Liver (tissue), 9 donors: ENCODE measurements around the gene ITGA2. TPM values are rescaled to one million over a fixed set of nuclear protein-coding genes. Genes with fewer than 3 reads are reported as not detected.

Source experiments
- DNase-seq: peaks from one replicate; pipeline ENCODE4 v3.0.0-alpha.2; 2017; ENCODE audit warnings: low spot score
- H3K27ac ChIP-seq, 2 donors: one replicate each; pipeline ENCODE4 v1.7.0; 2013; ENCODE audit warnings: inconsistent platforms in 2 of 2, low read length in 2 of 2, control low read depth in 1 of 2, low read depth in 1 of 2, mild to moderate bottlenecking in 1 of 2
- H3K27me3 ChIP-seq, 4 donors: one replicate each; pipeline versions ENCODE4 v1.6.1 to v1.7.0; 2013; ENCODE audit warnings: low read length in 3 of 4, inconsistent platforms in 1 of 4, mild to moderate bottlenecking in 1 of 4, moderate library complexity in 1 of 4; ENCODE audit not compliant: control insufficient read depth in 4 of 4, insufficient read depth in 4 of 4
- H3K36me3 ChIP-seq, 4 donors: one replicate each; pipeline versions ENCODE4 v1.6.1 to v1.7.0; 2013; ENCODE audit warnings: low read length in 3 of 4, mild to moderate bottlenecking in 3 of 4, low read depth in 1 of 4, moderate library complexity in 1 of 4; ENCODE audit not compliant: control insufficient read depth in 4 of 4, insufficient read depth in 3 of 4
- H3K4me1 ChIP-seq, 4 donors: one replicate each; pipeline versions ENCODE4 v1.6.1 to v1.7.0; 2013; ENCODE audit warnings: low read length in 3 of 4, mild to moderate bottlenecking in 3 of 4, moderate library complexity in 1 of 4; ENCODE audit not compliant: control insufficient read depth in 4 of 4, insufficient read depth in 4 of 4
- H3K4me3 ChIP-seq, 3 donors: one replicate each; pipeline versions ENCODE4 v1.6.1 to v1.7.0; 2013; ENCODE audit warnings: low read length in 3 of 3, control low read depth in 1 of 3, low read depth in 1 of 3, mild to moderate bottlenecking in 1 of 3
- H3K9ac ChIP-seq, 2 donors: one replicate each; pipeline ENCODE4 v1.7.0; 2013; ENCODE audit warnings: low read length in 2 of 2, mild to moderate bottlenecking in 2 of 2, moderate library complexity in 2 of 2, control low read depth in 1 of 2, low read depth in 1 of 2
- H3K9me3 ChIP-seq, 4 donors: one replicate each; pipeline versions ENCODE4 v1.6.1 to v1.7.0; 2013; ENCODE audit warnings: low read length in 3 of 4; ENCODE audit not compliant: control insufficient read depth in 4 of 4
- EGR1 ChIP-seq, 2 donors: IDR thresholded peaks; 2 replicates each; pipeline ENCODE4 v1.6.1; 2016 to 2018; ENCODE audit warnings: antibody characterized with exemption in 2 of 2, low read depth in 2 of 2
- FOXA1 ChIP-seq: IDR thresholded peaks from 2 replicates; pipeline ENCODE4 v1.6.1; 2016; ENCODE audit warnings: antibody characterized with exemption
- FOXA2 ChIP-seq: IDR thresholded peaks from 2 replicates; pipeline ENCODE4 v1.6.1; 2016; ENCODE audit warnings: antibody characterized with exemption
- GABPA ChIP-seq, 2 donors: IDR thresholded peaks in 1 of 2; conservative IDR thresholded peaks in 1 of 2; 2 replicates each; pipeline ENCODE4 v1.6.1; 2016; ENCODE audit warnings: antibody characterized with exemption in 2 of 2, mild to moderate bottlenecking in 1 of 2, moderate library complexity in 1 of 2
- HNF4A ChIP-seq, 2 donors: conservative IDR thresholded peaks; 2 replicates each; pipeline ENCODE4 v1.6.1; 2016; ENCODE audit warnings: antibody characterized with exemption in 2 of 2, mild to moderate bottlenecking in 2 of 2
- HNF4G ChIP-seq: IDR thresholded peaks from 2 replicates; pipeline ENCODE4 v1.6.1; 2016; ENCODE audit warnings: antibody characterized with exemption
- JUND ChIP-seq, 2 donors: IDR thresholded peaks; 2 replicates each; pipeline ENCODE4 v1.6.1; 2016; ENCODE audit warnings: antibody characterized with exemption in 2 of 2
- RAD21 ChIP-seq, 2 donors: IDR thresholded peaks; 2 replicates each; pipeline ENCODE4 v1.6.1; 2016; ENCODE audit warnings: antibody characterized with exemption in 2 of 2, mild to moderate bottlenecking in 2 of 2
- RXRA ChIP-seq, 2 donors: IDR thresholded peaks; 2 replicates each; pipeline ENCODE4 v1.6.1; 2017 to 2018; ENCODE audit warnings: antibody characterized with exemption in 2 of 2, mild to moderate bottlenecking in 1 of 2
- SP1 ChIP-seq: IDR thresholded peaks from 2 replicates; pipeline ENCODE4 v1.6.1; 2018; ENCODE audit warnings: antibody characterized with exemption, mild to moderate bottlenecking
- TAF1 ChIP-seq: conservative IDR thresholded peaks from 2 replicates; pipeline ENCODE4 v1.6.1; 2016; ENCODE audit warnings: antibody characterized with exemption, mild to moderate bottlenecking
- YY1 ChIP-seq: IDR thresholded peaks from 2 replicates; pipeline ENCODE4 v1.6.1; 2016; ENCODE audit warnings: antibody characterized with exemption, mild to moderate bottlenecking
- WGBS: extraction: QIAGEN DNeasy Blood & Tissue Kit; methylation state at CpG from one replicate; pipeline ENCODE4 v1.1.7; 2013; 5-methylcytosine and 5-hydroxymethylcytosine counted together
- polyA plus RNA-seq, 2 donors: library from polyadenylated mRNA; stranded (reverse) in 1 of 2; unstranded in 1 of 2; fragments of 200-250 nt in 1 of 2; fragments of >200 nt in 1 of 2; fragmentation: Nextera tagmentation in 1 of 2; extraction: Ambion mirVana in 1 of 2; gene quantifications; one replicate each; pipeline versions ENCODE4 v1.2.1 to v1.2.3, GENCODE V29; 2013 to 2015
- total RNA-seq, 2 donors: library from RNA; depleted of rRNA; stranded (reverse); fragments of >200 nt; gene quantifications; one replicate each; pipeline ENCODE4 v1.2.3, GENCODE V29; 2014
- TF ChIP-seq, protein P1 (sequence below): IDR thresholded peaks from 2 replicates; pipeline ENCODE4 v1.6.1; 2016; ENCODE audit warnings: antibody characterized with exemption
- TF ChIP-seq, protein P2 (sequence below): IDR thresholded peaks from 2 replicates; pipeline ENCODE4 v1.6.1; 2016; ENCODE audit warnings: antibody characterized with exemption
- TF ChIP-seq, protein P3 (sequence below): fragments of 150-350 bp; IDR thresholded peaks from 2 replicates; pipeline ENCODE4 v1.5.1; 2017; ENCODE audit warnings: improper control_type of control experiment, low read depth, low read length; ENCODE audit not compliant: missing input control
- TF ChIP-seq, protein P4 (sequence below): IDR thresholded peaks from 2 replicates; pipeline ENCODE4 v1.6.1; 2016; ENCODE audit warnings: antibody characterized with exemption, mild to moderate bottlenecking
- donor health status: healthy.
- donor health status: healthy.
- donor health status: healthy.
- donor health status: healthy.
- donor health status: healthy.

Gene ITGA2
- total and polyA plus RNA-seq, 4 donors, result 0.12 to 0.61 (median 0.33) TPM

DNA sequence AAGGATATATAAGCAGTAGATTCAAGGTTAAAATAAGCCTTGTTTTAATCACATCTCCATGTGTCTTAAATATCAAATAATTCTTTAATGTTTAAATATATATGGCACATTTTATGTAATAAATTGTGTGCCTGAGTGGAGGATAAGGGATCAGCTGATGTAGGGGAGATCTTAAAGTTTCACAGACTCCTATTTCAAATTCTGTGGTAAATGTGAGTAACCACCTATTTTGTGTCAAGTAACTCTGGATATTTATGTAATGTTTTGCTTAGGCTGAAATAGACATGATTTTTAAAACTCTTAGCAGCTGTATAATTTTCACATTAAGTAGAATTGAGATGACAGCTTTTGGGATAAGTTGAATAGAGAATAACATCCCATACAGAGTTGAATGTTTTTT, 41.3 kb upstream of the ITGA2 start:
- Histone ChIP-seq H3K27ac (no peak overlapping the region), H3K27me3 (no peaks in the 10 kb centered on the region), H3K9ac (no peak overlapping the region), H3K36me3 (peaks cover 4 to 36% (median 18%) of the 10 kb centered on the region in 4 donors), H3K9me3 (no peaks in the 10 kb centered on the region), H3K4me3 (no peak overlapping the region), H3K4me1 (no peaks in the 10 kb centered on the region)
- no peak for DNase-seq
- no peak for TF ChIP-seq JUND (IDR thresholded peaks at IDR 0.05)
- no peak for TF ChIP-seq FOXA2
- no peak for TF ChIP-seq GABPA (IDR thresholded peaks at IDR 0.05 in 1 of 2, conservative IDR thresholded peaks at IDR 0.05 in 1 of 2)
- no peak for TF ChIP-seq HNF4G
- TF ChIP-seq, protein P1, sequence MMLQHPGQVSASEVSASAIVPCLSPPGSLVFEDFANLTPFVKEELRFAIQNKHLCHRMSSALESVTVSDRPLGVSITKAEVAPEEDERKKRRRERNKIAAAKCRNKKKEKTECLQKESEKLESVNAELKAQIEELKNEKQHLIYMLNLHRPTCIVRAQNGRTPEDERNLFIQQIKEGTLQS, result no peak
- TF ChIP-seq EGR1 (IDR thresholded peaks at IDR 0.05; ENCODE audit: low read depth in 2 of 2), result no peak
- TF ChIP-seq, protein P2, sequence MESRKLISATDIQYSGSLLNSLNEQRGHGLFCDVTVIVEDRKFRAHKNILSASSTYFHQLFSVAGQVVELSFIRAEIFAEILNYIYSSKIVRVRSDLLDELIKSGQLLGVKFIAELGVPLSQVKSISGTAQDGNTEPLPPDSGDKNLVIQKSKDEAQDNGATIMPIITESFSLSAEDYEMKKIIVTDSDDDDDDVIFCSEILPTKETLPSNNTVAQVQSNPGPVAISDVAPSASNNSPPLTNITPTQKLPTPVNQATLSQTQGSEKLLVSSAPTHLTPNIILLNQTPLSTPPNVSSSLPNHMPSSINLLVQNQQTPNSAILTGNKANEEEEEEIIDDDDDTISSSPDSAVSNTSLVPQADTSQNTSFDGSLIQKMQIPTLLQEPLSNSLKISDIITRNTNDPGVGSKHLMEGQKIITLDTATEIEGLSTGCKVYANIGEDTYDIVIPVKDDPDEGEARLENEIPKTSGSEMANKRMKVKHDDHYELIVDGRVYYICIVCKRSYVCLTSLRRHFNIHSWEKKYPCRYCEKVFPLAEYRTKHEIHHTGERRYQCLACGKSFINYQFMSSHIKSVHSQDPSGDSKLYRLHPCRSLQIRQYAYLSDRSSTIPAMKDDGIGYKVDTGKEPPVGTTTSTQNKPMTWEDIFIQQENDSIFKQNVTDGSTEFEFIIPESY, result no peak
- TF ChIP-seq YY1, result no peak
- TF ChIP-seq RAD21 (IDR thresholded peaks at IDR 0.05), result no peak

DNA sequence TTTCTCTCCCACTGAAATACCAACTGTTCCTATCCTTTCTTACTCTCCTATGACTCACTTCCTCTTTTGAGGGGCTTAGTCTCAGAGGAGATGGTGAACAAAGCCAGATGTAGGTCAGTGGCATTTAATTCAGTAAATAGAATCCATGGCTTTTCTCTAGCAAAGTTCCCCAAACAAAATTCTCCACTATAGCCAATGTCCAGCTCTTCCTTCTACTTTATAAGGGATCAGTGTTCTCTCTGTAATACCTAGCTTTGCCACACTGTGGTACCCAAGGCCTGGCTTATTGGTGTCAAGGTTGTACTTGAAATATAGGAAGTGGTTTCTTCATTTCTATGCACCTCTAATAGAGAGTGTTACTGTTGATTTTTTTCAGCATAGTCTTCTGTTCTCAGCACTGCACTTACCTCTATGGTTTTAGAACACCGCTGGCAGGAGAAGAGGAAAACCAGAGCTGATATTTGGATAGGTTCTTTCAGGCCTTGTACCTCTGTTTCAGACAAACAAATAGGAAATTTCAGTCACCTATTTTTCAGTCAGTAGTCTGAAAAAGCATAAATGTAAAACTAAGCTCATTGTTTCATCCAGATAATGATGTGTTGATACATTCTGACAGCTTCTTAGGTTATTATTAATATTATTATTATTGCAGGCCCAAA, 40.6 kb upstream of the ITGA2 start:
- DNase-seq, result no peak
- Histone ChIP-seq H3K27ac (no peak overlapping the region), H3K9ac (no peak overlapping the region), H3K4me1 (no peaks in the 10 kb centered on the region), H3K36me3 (peaks cover under 1 to 35% (median 18%) of the 10 kb centered on the region in 4 donors), H3K4me3 (no peak overlapping the region), H3K27me3 (no peaks in the 10 kb centered on the region), H3K9me3 (no peaks in the 10 kb centered on the region)
- 69% methylated on average over 1 of the region's 1 CpG for WGBS
- TF ChIP-seq RAD21 (IDR thresholded peaks at IDR 0.05), result peak; percentile 92
- no peak for TF ChIP-seq GABPA (IDR thresholded peaks at IDR 0.05 in 1 of 2, conservative IDR thresholded peaks at IDR 0.05 in 1 of 2)
- TF ChIP-seq, protein P3, sequence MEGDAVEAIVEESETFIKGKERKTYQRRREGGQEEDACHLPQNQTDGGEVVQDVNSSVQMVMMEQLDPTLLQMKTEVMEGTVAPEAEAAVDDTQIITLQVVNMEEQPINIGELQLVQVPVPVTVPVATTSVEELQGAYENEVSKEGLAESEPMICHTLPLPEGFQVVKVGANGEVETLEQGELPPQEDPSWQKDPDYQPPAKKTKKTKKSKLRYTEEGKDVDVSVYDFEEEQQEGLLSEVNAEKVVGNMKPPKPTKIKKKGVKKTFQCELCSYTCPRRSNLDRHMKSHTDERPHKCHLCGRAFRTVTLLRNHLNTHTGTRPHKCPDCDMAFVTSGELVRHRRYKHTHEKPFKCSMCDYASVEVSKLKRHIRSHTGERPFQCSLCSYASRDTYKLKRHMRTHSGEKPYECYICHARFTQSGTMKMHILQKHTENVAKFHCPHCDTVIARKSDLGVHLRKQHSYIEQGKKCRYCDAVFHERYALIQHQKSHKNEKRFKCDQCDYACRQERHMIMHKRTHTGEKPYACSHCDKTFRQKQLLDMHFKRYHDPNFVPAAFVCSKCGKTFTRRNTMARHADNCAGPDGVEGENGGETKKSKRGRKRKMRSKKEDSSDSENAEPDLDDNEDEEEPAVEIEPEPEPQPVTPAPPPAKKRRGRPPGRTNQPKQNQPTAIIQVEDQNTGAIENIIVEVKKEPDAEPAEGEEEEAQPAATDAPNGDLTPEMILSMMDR, result peak; percentile 69

DNA sequence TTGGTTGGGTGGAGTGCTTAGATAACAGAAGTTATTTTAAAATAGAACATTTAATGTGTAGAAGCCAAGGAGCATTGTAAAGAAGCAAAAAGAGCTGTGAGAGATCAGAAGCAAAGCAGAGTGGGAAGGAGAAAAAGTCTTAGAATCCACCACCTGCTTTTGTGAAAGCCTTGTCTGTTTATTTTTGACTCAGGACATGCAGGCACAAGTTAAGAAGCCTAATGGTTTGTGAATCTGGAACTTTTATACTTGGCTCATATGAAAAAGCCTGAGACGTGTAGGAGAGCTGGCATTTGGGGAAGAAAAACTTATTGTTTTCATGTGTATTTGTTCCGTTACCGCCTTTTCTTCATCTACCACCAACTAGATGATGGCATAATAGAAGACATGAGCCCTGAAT, 38.5 kb upstream of the ITGA2 start:
- Histone ChIP-seq H3K36me3 (peaks cover 2 to 32% (median 18%) of the 10 kb centered on the region in 4 donors), H3K27me3 (no peaks in the 10 kb centered on the region), H3K9me3 (no peaks in the 10 kb centered on the region), H3K4me3 (no peak overlapping the region), H3K27ac (no peak overlapping the region), H3K4me1 (no peaks in the 10 kb centered on the region), H3K9ac (no peak overlapping the region)
- no peak for DNase-seq
- 96% methylated on average over 3 of the region's 3 CpGs for WGBS
- no peak for TF ChIP-seq FOXA1
- TF ChIP-seq TAF1, result no peak
- TF ChIP-seq GABPA (IDR thresholded peaks at IDR 0.05 in 1 of 2, conservative IDR thresholded peaks at IDR 0.05 in 1 of 2), result no peak
- TF ChIP-seq SP1, result no peak
- TF ChIP-seq YY1, result no peak
- no peak for TF ChIP-seq RAD21 (IDR thresholded peaks at IDR 0.05)
- no peak for TF ChIP-seq FOXA2
- TF ChIP-seq, protein P2, result no peak
- TF ChIP-seq, protein P4, sequence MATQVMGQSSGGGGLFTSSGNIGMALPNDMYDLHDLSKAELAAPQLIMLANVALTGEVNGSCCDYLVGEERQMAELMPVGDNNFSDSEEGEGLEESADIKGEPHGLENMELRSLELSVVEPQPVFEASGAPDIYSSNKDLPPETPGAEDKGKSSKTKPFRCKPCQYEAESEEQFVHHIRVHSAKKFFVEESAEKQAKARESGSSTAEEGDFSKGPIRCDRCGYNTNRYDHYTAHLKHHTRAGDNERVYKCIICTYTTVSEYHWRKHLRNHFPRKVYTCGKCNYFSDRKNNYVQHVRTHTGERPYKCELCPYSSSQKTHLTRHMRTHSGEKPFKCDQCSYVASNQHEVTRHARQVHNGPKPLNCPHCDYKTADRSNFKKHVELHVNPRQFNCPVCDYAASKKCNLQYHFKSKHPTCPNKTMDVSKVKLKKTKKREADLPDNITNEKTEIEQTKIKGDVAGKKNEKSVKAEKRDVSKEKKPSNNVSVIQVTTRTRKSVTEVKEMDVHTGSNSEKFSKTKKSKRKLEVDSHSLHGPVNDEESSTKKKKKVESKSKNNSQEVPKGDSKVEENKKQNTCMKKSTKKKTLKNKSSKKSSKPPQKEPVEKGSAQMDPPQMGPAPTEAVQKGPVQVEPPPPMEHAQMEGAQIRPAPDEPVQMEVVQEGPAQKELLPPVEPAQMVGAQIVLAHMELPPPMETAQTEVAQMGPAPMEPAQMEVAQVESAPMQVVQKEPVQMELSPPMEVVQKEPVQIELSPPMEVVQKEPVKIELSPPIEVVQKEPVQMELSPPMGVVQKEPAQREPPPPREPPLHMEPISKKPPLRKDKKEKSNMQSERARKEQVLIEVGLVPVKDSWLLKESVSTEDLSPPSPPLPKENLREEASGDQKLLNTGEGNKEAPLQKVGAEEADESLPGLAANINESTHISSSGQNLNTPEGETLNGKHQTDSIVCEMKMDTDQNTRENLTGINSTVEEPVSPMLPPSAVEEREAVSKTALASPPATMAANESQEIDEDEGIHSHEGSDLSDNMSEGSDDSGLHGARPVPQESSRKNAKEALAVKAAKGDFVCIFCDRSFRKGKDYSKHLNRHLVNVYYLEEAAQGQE, result no peak
- TF ChIP-seq EGR1 (IDR thresholded peaks at IDR 0.05; ENCODE audit: low read depth in 2 of 2), result no peak
- no peak for TF ChIP-seq HNF4A (conservative IDR thresholded peaks at IDR 0.05)
- no peak for TF ChIP-seq RXRA (IDR thresholded peaks at IDR 0.05)
